Measurements from ENCODE around the gene CCDC82.

GRCh38 chr11:96303980-96304379, 85.7 kb downstream of the CCDC82 start:
- TF ChIP-seq CTCF (IDR thresholded peaks at IDR 0.05; ENCODE audit: low read length) (no peak), EZH2 (IDR thresholded peaks at IDR 0.05; ENCODE audit: borderline replicate concordance, low read length) (no peak)
